GM12878 (cell line): Measurements from ENCODE around the gene MISFA. TPM values are rescaled to one million over a fixed set of nuclear protein-coding genes. Genes with fewer than 3 reads are reported as not detected.

Experiments
- CEBPB ChIP-seq, 2 experiments: fragments of 150-350 bp in 1 of 2; IDR thresholded peaks; 2 replicates each; pipeline ENCODE4 v1.6.1; 2012 to 2014; ENCODE audit warnings: low read depth in 2 of 2, low read length in 2 of 2, borderline replicate concordance in 1 of 2, inconsistent platforms in 1 of 2
- CHD1 ChIP-seq: IDR thresholded peaks from 2 replicates; pipeline ENCODE4 v1.6.1; 2012; ENCODE audit warnings: low read depth, low read length, improper control_type of control experiment
- EED ChIP-seq: sonication (generic); IDR thresholded peaks from 2 replicates; pipeline ENCODE4 v1.6.1; 2016; ENCODE audit warnings: antibody characterized with exemption, low read depth
- RAD21 ChIP-seq: IDR thresholded peaks from 2 replicates; pipeline ENCODE4 v1.6.1; 2011; ENCODE audit warnings: mild to moderate bottlenecking, low read depth, low read length, moderate library complexity; ENCODE audit not compliant: insufficient read depth
- RB1 ChIP-seq: fragments of 450-650 bp; formaldehyde crosslinking; IDR thresholded peaks from 2 replicates; pipeline ENCODE4 v1.6.1; 2017; ENCODE audit warnings: mild to moderate bottlenecking, borderline replicate concordance
- RCOR1 ChIP-seq: conservative IDR thresholded peaks from 2 replicates; pipeline ENCODE4 v1.6.1; 2012; ENCODE audit warnings: low read depth, low read length, improper control_type of control experiment
- RELA ChIP-seq: fragments of 450-650 bp; IDR thresholded peaks from 2 replicates; pipeline ENCODE4 v1.8.0; 2014; ENCODE audit warnings: borderline replicate concordance; ENCODE audit not compliant: partially characterized antibody
- STAT1 ChIP-seq: fragments of 450-650 bp; conservative IDR thresholded peaks from 2 replicates; pipeline ENCODE4 v1.6.1; 2014; ENCODE audit warnings: antibody characterized with exemption, mild to moderate bottlenecking
- ZBED1 ChIP-seq: IDR thresholded peaks from 2 replicates; pipeline ENCODE4 v1.6.1; 2016; ENCODE audit warnings: borderline replicate concordance
- polyA plus RNA-seq, 11 experiments: library from polyadenylated mRNA; depleted of rRNA in 4 of 11; unstranded in 6 of 11; stranded (reverse) in 5 of 11; fragments of >200 nt; fragmentation: Nextera tagmentation in 4 of 11; fragmentation: Illumina TruSeq in 1 of 11; extraction: Ambion mirVana in 4 of 11; extraction: Trizol in 1 of 11; gene quantifications; 1 replicate in 1 of 11; 2 replicates in 10 of 11; pipeline versions ENCODE4 v1.2.1 to v1.2.3, GENCODE V29; 2011 to 2016; ENCODE audit warnings: inconsistent platforms in 2 of 11, missing spikeins in 2 of 11, low read depth in 1 of 11
- total RNA-seq, 4 experiments: library from RNA; depleted of rRNA in 3 of 4; stranded (reverse); fragments of >200 nt in 3 of 4; fragmentation: Illumina TruSeq in 1 of 4; extraction: Trizol in 1 of 4; gene quantifications; 2 replicates each; pipeline versions ENCODE4 v1.2.1 to v1.2.3, GENCODE V29; 2013 to 2021
- TF ChIP-seq, protein P1 (sequence below): fragments of 450-650 bp; conservative IDR thresholded peaks from 2 replicates; pipeline ENCODE4 v1.6.1; 2017; ENCODE audit warnings: mild to moderate bottlenecking, moderate library complexity
- TF ChIP-seq, protein P2 (sequence below), 3 experiments: IDR thresholded peaks in 2 of 3; conservative IDR thresholded peaks in 1 of 3; 2 replicates each; pipeline ENCODE4 v1.5.1; 2011; ENCODE audit warnings: low read depth in 3 of 3, low read length in 3 of 3, mild to moderate bottlenecking in 3 of 3, control low read depth in 2 of 3, moderate library complexity in 2 of 3, inconsistent platforms in 1 of 3, mixed read lengths in 1 of 3; ENCODE audit not compliant: control insufficient read depth in 2 of 3, insufficient read depth in 1 of 3; ENCODE audit errors: extremely low read depth in 1 of 3
- TF ChIP-seq, protein P3 (sequence below): fragments of 450-650 bp; IDR thresholded peaks from 2 replicates; pipeline ENCODE4 v1.6.1; 2017; ENCODE audit warnings: mild to moderate bottlenecking
- TF ChIP-seq, protein P4 (sequence below): fragments of 150-350 bp; IDR thresholded peaks from 2 replicates; pipeline ENCODE4 v1.6.1; 2014; ENCODE audit warnings: mild to moderate bottlenecking, low read depth, low read length
- TF ChIP-seq, protein P5 (sequence below): fragments of 450-650 bp; IDR thresholded peaks from 2 replicates; pipeline ENCODE4 v1.6.1; 2017; ENCODE audit warnings: mild to moderate bottlenecking, low read depth, inconsistent platforms; ENCODE audit not compliant: poor library complexity, severe bottlenecking
- TF ChIP-seq, protein P6 (sequence below): fragments of 450-650 bp; formaldehyde crosslinking; IDR thresholded peaks from 2 replicates; pipeline ENCODE4 v1.4.0; 2020; ENCODE audit warnings: mild to moderate bottlenecking, moderate library complexity

Gene MISFA
- total and polyA plus RNA-seq, 10 of the 15 experiments (the other 5 are each of a cell fraction or from before 2014, with no cell fraction given), result 0.88 to 4.6 (median 2.3) TPM; not detected in 1

DNA sequence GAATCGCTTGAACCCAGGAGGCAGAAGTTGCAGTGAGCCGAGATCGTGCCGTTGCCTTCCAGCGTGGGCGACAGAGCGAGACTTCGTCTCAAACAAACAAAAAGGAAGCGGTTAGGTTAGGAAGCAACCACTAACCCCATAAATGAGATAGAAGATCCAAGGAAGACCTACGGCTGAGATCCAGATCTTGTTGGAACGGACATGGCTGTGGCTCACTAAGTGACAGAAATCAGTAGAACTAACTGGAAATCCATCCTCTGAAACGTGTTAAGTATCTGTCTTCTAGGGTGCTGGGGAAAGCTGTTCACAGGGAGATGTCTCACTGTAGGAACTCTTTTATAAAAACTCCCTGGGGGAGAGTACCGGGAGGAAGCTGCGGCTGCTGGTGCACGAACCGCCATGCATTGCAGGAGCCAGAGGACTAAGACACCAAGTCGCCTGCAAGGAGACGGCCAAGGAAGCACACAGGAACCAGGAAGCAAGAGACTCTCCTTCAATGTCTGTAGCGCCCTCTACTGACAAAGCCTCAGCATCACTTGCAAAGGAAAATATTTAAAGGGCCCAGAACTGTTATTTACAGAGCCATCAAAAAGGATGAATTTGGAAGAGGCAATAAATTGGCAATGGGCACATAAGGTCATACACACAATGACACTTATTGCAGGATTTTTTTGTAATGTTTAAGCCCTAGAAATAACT, 51.4 kb downstream of the MISFA start (continued):
- no peak for TF ChIP-seq RELA
- TF ChIP-seq, protein P1, sequence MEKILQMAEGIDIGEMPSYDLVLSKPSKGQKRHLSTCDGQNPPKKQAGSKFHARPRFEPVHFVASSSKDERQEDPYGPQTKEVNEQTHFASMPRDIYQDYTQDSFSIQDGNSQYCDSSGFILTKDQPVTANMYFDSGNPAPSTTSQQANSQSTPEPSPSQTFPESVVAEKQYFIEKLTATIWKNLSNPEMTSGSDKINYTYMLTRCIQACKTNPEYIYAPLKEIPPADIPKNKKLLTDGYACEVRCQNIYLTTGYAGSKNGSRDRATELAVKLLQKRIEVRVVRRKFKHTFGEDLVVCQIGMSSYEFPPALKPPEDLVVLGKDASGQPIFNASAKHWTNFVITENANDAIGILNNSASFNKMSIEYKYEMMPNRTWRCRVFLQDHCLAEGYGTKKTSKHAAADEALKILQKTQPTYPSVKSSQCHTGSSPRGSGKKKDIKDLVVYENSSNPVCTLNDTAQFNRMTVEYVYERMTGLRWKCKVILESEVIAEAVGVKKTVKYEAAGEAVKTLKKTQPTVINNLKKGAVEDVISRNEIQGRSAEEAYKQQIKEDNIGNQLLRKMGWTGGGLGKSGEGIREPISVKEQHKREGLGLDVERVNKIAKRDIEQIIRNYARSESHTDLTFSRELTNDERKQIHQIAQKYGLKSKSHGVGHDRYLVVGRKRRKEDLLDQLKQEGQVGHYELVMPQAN, result no peak
- no peak for TF ChIP-seq RB1
- peak; percentile 87 for TF ChIP-seq RAD21
- no peak for TF ChIP-seq CHD1
- no peak for TF ChIP-seq ZBED1
- TF ChIP-seq CEBPB (IDR thresholded peaks at IDR 0.05; ENCODE audit: borderline replicate concordance in 1 of 2, low read depth in 2 of 2, low read length in 2 of 2), result no peak
- TF ChIP-seq, protein P2, sequence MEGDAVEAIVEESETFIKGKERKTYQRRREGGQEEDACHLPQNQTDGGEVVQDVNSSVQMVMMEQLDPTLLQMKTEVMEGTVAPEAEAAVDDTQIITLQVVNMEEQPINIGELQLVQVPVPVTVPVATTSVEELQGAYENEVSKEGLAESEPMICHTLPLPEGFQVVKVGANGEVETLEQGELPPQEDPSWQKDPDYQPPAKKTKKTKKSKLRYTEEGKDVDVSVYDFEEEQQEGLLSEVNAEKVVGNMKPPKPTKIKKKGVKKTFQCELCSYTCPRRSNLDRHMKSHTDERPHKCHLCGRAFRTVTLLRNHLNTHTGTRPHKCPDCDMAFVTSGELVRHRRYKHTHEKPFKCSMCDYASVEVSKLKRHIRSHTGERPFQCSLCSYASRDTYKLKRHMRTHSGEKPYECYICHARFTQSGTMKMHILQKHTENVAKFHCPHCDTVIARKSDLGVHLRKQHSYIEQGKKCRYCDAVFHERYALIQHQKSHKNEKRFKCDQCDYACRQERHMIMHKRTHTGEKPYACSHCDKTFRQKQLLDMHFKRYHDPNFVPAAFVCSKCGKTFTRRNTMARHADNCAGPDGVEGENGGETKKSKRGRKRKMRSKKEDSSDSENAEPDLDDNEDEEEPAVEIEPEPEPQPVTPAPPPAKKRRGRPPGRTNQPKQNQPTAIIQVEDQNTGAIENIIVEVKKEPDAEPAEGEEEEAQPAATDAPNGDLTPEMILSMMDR (IDR thresholded peaks at IDR 0.05 in 2 of 3, conservative IDR thresholded peaks at IDR 0.05 in 1 of 3; ENCODE audit: control insufficient read depth in 2 of 3, extremely low read depth in 1 of 3, insufficient read depth in 1 of 3, low read depth in 3 of 3, low read length in 3 of 3), result peak; percentile 73 to 86 (median 75)
- TF ChIP-seq, protein P3, sequence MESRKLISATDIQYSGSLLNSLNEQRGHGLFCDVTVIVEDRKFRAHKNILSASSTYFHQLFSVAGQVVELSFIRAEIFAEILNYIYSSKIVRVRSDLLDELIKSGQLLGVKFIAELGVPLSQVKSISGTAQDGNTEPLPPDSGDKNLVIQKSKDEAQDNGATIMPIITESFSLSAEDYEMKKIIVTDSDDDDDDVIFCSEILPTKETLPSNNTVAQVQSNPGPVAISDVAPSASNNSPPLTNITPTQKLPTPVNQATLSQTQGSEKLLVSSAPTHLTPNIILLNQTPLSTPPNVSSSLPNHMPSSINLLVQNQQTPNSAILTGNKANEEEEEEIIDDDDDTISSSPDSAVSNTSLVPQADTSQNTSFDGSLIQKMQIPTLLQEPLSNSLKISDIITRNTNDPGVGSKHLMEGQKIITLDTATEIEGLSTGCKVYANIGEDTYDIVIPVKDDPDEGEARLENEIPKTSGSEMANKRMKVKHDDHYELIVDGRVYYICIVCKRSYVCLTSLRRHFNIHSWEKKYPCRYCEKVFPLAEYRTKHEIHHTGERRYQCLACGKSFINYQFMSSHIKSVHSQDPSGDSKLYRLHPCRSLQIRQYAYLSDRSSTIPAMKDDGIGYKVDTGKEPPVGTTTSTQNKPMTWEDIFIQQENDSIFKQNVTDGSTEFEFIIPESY, result no peak
- TF ChIP-seq EED, result peak; percentile 30; the same call in 1 of the 2 replicates
- TF ChIP-seq, protein P4, sequence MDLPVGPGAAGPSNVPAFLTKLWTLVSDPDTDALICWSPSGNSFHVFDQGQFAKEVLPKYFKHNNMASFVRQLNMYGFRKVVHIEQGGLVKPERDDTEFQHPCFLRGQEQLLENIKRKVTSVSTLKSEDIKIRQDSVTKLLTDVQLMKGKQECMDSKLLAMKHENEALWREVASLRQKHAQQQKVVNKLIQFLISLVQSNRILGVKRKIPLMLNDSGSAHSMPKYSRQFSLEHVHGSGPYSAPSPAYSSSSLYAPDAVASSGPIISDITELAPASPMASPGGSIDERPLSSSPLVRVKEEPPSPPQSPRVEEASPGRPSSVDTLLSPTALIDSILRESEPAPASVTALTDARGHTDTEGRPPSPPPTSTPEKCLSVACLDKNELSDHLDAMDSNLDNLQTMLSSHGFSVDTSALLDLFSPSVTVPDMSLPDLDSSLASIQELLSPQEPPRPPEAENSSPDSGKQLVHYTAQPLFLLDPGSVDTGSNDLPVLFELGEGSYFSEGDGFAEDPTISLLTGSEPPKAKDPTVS, result no peak
- TF ChIP-seq, protein P5, sequence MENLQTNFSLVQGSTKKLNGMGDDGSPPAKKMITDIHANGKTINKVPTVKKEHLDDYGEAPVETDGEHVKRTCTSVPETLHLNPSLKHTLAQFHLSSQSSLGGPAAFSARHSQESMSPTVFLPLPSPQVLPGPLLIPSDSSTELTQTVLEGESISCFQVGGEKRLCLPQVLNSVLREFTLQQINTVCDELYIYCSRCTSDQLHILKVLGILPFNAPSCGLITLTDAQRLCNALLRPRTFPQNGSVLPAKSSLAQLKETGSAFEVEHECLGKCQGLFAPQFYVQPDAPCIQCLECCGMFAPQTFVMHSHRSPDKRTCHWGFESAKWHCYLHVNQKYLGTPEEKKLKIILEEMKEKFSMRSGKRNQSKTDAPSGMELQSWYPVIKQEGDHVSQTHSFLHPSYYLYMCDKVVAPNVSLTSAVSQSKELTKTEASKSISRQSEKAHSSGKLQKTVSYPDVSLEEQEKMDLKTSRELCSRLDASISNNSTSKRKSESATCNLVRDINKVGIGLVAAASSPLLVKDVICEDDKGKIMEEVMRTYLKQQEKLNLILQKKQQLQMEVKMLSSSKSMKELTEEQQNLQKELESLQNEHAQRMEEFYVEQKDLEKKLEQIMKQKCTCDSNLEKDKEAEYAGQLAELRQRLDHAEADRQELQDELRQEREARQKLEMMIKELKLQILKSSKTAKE, result no peak
- TF ChIP-seq STAT1, result no peak
- TF ChIP-seq, protein P6, sequence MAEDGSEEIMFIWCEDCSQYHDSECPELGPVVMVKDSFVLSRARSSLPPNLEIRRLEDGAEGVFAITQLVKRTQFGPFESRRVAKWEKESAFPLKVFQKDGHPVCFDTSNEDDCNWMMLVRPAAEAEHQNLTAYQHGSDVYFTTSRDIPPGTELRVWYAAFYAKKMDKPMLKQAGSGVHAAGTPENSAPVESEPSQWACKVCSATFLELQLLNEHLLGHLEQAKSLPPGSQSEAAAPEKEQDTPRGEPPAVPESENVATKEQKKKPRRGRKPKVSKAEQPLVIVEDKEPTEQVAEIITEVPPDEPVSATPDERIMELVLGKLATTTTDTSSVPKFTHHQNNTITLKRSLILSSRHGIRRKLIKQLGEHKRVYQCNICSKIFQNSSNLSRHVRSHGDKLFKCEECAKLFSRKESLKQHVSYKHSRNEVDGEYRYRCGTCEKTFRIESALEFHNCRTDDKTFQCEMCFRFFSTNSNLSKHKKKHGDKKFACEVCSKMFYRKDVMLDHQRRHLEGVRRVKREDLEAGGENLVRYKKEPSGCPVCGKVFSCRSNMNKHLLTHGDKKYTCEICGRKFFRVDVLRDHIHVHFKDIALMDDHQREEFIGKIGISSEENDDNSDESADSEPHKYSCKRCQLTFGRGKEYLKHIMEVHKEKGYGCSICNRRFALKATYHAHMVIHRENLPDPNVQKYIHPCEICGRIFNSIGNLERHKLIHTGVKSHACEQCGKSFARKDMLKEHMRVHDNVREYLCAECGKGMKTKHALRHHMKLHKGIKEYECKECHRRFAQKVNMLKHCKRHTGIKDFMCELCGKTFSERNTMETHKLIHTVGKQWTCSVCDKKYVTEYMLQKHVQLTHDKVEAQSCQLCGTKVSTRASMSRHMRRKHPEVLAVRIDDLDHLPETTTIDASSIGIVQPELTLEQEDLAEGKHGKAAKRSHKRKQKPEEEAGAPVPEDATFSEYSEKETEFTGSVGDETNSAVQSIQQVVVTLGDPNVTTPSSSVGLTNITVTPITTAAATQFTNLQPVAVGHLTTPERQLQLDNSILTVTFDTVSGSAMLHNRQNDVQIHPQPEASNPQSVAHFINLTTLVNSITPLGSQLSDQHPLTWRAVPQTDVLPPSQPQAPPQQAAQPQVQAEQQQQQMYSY, result no peak
- no peak for TF ChIP-seq RCOR1
